IPS-11a (cell line): ENCODE measurements around the gene CTCFL.
"Not testable (repeated sequence)": the region's sequence is repeated elsewhere in the genome, so short reads cannot be mapped to it uniquely, and the experiment has no call there.

ENCODE experiments used
- H3K4me3 ChIP-seq: one replicate; pipeline ENCODE4 v1.5.1; 2013; ENCODE audit warnings: low read depth, low read length, control low read depth

Gene CTCFL

GRCh38 chr20:57509665-57510237, 15.2 kb downstream of the CTCFL start:
- no peak overlapping the region for H3K4me3 ChIP-seq

- H3K4me3 ChIP-seq, result no peak overlapping the region
These were observed 16.1 kb downstream of the CTCFL start for GRCh38 chr20:57508831-57509230.

- H3K4me3 ChIP-seq, result no peak overlapping the region
These were observed 16.6 kb downstream of the CTCFL start for GRCh38 chr20:57508381-57508780.

DNA sequence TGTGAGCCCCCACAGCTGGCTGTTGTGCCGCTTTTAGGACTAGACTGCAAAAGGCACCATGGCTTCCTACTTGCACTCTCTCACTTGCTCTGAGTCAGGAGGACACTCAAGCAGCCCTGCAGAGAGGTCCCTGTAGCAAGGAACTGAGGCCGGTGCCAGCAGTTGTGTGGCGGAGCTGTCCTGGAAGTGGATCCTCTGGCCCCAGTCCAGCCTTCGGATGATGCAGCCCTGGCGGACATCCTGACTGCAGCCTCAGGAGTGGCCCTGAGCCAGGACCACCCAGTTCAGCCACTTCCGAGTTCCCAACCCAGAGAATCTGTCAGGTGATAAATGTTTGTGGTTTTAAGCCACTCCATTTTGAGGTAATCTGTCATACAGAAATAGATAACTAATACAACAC, 17.5 kb downstream of the CTCFL start:
- H3K4me3 ChIP-seq, result no peak overlapping the region

- H3K4me3 ChIP-seq, result no peak overlapping the region
These were observed 19.0 kb downstream of the CTCFL start for GRCh38 chr20:57505979-57506378.

GRCh38 chr20:57504411-57504810, 20.5 kb downstream of the CTCFL start:
- no peak overlapping the region for H3K4me3 ChIP-seq

DNA sequence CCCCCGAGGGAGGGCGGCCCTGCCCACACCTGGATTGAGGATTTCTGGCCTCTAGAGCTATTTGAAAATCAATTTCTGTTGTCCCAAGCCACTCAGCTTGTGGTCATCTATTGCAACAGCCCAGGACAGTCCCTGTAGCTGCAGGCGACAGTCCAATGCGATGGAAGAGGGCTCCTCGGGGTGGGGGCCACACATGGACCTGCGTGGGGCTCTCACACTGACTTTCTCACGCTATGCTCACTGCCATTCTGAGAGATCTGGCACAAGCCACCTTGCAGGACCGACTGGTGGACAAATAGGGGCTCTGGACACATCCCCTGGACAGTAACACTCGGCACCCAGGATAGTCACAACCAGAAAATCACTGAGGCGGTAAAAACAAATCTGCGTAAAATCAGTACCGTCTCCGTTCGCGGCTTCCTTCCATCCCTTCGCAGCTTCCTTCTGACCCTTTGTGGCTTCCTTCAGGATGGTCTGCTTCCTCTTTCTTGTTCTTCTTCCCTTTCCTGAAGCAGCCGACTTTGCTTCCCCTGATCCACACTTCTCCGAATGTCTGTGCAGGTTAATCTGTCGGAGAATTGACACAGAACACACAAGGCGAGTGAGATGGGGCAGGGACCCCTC, 21.8 kb downstream of the CTCFL start:
- no peak overlapping the region for H3K4me3 ChIP-seq

- H3K4me3 ChIP-seq, result no peak overlapping the region
These were observed 22.6 kb downstream of the CTCFL start for GRCh38 chr20:57502336-57502700.

- no peak overlapping the region for H3K4me3 ChIP-seq
These were observed 23.2 kb downstream of the CTCFL start for GRCh38 chr20:57501461-57502335.

DNA sequence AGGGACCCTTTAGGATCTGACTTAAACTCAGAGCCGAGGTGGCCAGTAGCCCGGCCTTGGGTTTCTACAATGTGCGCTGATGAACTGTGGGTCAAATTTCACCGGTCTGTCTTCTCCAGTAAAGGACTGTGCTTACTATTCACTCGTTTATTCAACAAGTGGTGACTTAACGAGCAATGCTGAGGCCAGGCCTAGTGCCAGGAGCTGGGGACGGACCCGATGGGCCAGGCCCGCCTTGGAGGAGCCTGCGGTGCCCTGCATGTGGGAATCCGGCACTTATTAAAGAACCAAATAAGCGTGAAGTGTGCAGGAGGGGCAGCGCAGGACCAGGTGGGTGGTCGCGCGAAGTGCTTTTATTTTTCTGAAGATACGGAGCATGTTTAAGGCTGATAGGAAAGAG, 24.0 kb downstream of the CTCFL start:
- no peak overlapping the region for H3K4me3 ChIP-seq

- no peak overlapping the region for H3K4me3 ChIP-seq
These were observed 24.7 kb downstream of the CTCFL start for GRCh38 chr20:57500235-57500634.

- H3K4me3 ChIP-seq, result no peak overlapping the region
These were observed 25.3 kb downstream of the CTCFL start for GRCh38 chr20:57499676-57500075.

DNA sequence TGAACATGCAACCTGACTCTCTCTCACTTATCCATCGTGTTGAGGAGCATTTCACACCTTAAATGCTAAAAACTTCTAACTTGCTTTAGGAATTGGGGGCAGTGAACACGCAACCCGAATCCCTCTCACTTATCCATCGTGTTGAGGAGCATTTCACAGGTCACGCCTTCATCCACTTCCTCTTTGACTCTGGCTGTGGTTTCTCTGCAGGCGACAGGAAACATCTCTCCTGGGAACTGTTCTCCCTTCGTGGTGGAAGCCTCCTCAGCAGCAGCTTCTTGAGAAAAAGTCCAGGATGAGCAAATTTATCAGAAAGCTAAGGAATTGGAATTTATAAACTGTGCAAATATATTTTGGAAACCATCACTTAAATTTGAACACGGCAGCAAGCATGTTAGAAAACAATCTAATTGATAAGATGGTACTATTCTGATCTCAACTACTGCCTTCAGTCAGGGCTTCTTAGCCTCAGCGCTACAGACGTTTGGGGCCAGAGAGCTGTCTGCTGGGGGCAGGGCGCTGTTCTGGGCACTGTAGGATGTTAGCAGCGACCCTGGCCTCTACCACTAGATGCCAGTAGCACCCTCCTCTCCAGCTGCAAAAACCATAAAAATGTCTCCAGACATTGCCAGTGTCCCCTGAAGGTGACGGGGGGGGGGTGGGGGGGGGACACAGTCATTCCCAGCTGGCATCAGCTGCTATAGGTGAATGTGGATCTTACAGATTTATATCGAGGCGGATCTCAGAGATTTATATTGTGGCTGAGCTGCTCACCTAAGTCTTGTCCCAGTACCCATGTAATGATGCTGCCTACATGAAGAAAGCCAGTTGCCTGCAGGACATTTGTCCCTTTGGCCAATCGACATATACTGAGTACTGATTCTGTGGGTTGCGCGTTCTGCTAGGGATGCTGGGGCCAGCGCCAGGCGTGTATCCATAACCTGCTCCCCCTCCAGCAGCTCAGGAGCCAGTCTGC, 26.2 kb downstream of the CTCFL start:
- no peak overlapping the region for H3K4me3 ChIP-seq

- H3K4me3 ChIP-seq, result no peak overlapping the region
These were observed 28.3 kb downstream of the CTCFL start for GRCh38 chr20:57496592-57496991.

GRCh38 chr20:57495978-57496377, 29.0 kb downstream of the CTCFL start:
- H3K4me3 ChIP-seq, result no peak overlapping the region

DNA sequence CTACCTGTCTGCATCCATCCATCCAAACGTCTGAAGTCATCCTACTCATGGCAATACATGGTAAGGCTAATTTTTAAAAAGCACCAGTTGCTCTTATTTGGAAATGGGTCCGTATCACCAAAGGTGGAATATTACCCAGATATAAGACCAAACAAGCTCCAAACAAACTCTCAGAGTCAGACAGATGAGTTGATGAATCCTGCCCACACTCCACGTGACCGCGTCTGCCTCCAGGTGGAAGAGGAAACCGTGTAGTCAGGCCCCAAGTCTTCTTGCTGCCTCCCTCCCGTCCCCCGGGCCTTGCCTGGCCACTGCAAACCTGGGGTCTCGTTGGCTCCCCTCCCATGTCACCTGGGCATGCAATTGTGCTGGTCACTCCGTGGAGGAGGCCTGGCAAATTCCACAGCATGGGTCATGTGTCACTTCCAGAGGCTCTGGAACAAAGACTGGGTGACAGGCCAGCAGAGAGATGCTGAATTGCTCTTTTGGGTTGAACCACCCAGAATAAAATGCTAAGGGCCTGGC, 31.8 kb downstream of the CTCFL start:
- no peak overlapping the region for H3K4me3 ChIP-seq

- H3K4me3 ChIP-seq, result no peak overlapping the region
These were observed 33.6 kb downstream of the CTCFL start for GRCh38 chr20:57491373-57491772.

GRCh38 chr20:57488277-57488676, 36.7 kb downstream of the CTCFL start:
- not testable (repeated sequence) for H3K4me3 ChIP-seq

DNA sequence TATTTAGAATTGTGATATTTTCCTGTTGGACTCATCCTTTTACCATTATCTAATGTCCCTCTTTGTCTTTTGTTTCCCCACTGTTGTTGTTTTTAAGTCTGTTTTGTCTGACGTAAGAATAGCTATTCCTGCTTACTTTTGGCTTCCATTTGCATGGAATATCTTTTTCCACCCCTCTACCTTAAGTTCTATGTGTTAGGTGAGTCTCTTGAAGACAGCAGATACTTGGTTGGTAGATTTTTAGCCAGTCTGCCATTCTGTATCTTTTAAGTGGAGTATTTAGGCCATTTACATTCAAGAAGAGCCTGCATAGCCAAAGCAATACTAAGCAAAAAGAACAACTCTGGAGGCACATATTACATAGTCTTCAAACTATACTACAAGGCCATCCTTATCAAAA, 39.2 kb downstream of the CTCFL start:
- no peak overlapping the region for H3K4me3 ChIP-seq

DNA sequence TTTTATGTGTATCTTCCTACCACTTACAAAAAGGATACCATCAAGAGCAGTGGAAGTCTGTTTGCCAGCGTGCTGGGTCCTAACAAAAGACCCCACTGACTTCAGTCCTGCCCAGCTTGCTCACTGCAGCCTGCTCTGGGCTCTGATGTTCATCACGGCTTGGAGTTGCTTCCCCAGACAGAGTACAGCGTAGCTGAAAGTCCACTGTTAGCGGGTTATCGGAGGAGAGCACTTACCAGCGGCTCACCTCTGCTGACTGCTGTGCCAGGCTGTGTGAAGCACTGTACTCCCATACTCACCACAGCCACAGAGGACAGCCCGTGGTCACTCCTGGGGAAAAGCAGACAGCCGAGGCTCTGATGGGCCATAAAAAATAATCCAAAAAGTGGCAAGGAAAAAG, 40.2 kb downstream of the CTCFL start:
- H3K4me3 ChIP-seq, result no peak overlapping the region
